ENCODE data around the gene MBNL2.

The MBNL2 gene

GRCh38 chr13:97426695-97427094 lies 204.6 kb downstream of the MBNL2 start:
- TF ChIP-seq MAX (IDR thresholded peaks at IDR 0.05) (no peak), EP300 (IDR thresholded peaks at IDR 0.05; ENCODE audit: borderline replicate concordance) (no peak), TEAD4 (IDR thresholded peaks at IDR 0.05) (no peak)

GRCh38 chr13:97429681-97430081 lies 207.5 kb downstream of the MBNL2 start:
- TF ChIP-seq ZBTB7A (IDR thresholded peaks at IDR 0.05; ENCODE audit: low read depth) (no peak), CREB1 (IDR thresholded peaks at IDR 0.05; ENCODE audit: low read depth) (no peak), YY1 (IDR thresholded peaks at IDR 0.05; ENCODE audit: low read depth) (no peak), TAF1 (IDR thresholded peaks at IDR 0.05; ENCODE audit: low read depth) (no peak), FOXM1 (IDR thresholded peaks at IDR 0.05; ENCODE audit: borderline replicate concordance, low read depth) (no peak), USF1 (IDR thresholded peaks at IDR 0.05) (no peak)

GRCh38 chr13:97430296-97430695 lies 208.2 kb downstream of the MBNL2 start:
- TF ChIP-seq ZBTB7A (IDR thresholded peaks at IDR 0.05; ENCODE audit: low read depth) (no peak), TAF1 (IDR thresholded peaks at IDR 0.05; ENCODE audit: low read depth) (no peak), YY1 (IDR thresholded peaks at IDR 0.05; ENCODE audit: low read depth) (no peak), FOXM1 (IDR thresholded peaks at IDR 0.05; ENCODE audit: borderline replicate concordance, low read depth) (no peak), REST (IDR thresholded peaks at IDR 0.05; ENCODE audit: low read depth) (no peak), MAX (IDR thresholded peaks at IDR 0.05) (no peak)

- no peak for TF ChIP-seq NFIC (IDR thresholded peaks at IDR 0.05)
- TF ChIP-seq MAX (IDR thresholded peaks at IDR 0.05): no peak
- TF ChIP-seq YY1 (IDR thresholded peaks at IDR 0.05; ENCODE audit: low read depth): no peak
- no peak for TF ChIP-seq EP300 (IDR thresholded peaks at IDR 0.05; ENCODE audit: borderline replicate concordance)
- no peak for TF ChIP-seq FOXM1 (IDR thresholded peaks at IDR 0.05; ENCODE audit: borderline replicate concordance, low read depth)
- no peak for TF ChIP-seq RAD21 (IDR thresholded peaks at IDR 0.05; ENCODE audit: low read depth)
- TF ChIP-seq TAF1 (IDR thresholded peaks at IDR 0.05; ENCODE audit: low read depth): no peak
- TF ChIP-seq EGR1 (IDR thresholded peaks at IDR 0.05): no peak
- no peak for TF ChIP-seq ZBTB7A (IDR thresholded peaks at IDR 0.05; ENCODE audit: low read depth)
- TF ChIP-seq CEBPB (IDR thresholded peaks at IDR 0.05): no peak
- no peak for TF ChIP-seq USF1 (IDR thresholded peaks at IDR 0.05)
- no peak for TF ChIP-seq TCF12 (IDR thresholded peaks at IDR 0.05; ENCODE audit: low read depth)
- TF ChIP-seq CREB1 (IDR thresholded peaks at IDR 0.05; ENCODE audit: low read depth): no peak
- no peak for TF ChIP-seq TEAD4 (IDR thresholded peaks at IDR 0.05)
- no peak for TF ChIP-seq REST (IDR thresholded peaks at IDR 0.05; ENCODE audit: low read depth)
Measured at GRCh38 chr13:97431171-97431764, 209.1 kb downstream of the MBNL2 start.

GRCh38 chr13:97432232-97432916 lies 210.2 kb downstream of the MBNL2 start:
- no peak for TF ChIP-seq TAF1 (IDR thresholded peaks at IDR 0.05; ENCODE audit: low read depth)

GRCh38 chr13:97432917-97433726 lies 211.0 kb downstream of the MBNL2 start:
- TF ChIP-seq NFIC (IDR thresholded peaks at IDR 0.05) (no peak), FOXM1 (IDR thresholded peaks at IDR 0.05; ENCODE audit: borderline replicate concordance, low read depth) (peak; percentile 48; the same call in 1 of the 2 replicates), USF1 (IDR thresholded peaks at IDR 0.05) (peak; percentile 98), EP300 (IDR thresholded peaks at IDR 0.05; ENCODE audit: borderline replicate concordance) (peak; percentile 38; the same call in 1 of the 2 replicates), EGR1 (IDR thresholded peaks at IDR 0.05) (peak; percentile 45; the same call in 1 of the 2 replicates), YY1 (IDR thresholded peaks at IDR 0.05; ENCODE audit: low read depth) (peak; percentile 42; the same call in 1 of the 2 replicates), TCF12 (IDR thresholded peaks at IDR 0.05; ENCODE audit: low read depth) (0 out of 2 replicates have a peak, but pooled peaks have one; percentile 42), CREB1 (IDR thresholded peaks at IDR 0.05; ENCODE audit: low read depth) (peak; percentile 60), RAD21 (IDR thresholded peaks at IDR 0.05; ENCODE audit: low read depth) (no peak), TAF1 (IDR thresholded peaks at IDR 0.05; ENCODE audit: low read depth) (peak; percentile 54; the same call in 1 of the 2 replicates), MAX (IDR thresholded peaks at IDR 0.05) (peak; percentile 69)
